Measurements from ENCODE around the gene MYO1E.
"Not testable (repeated sequence)": the region's sequence is repeated elsewhere in the genome, so short reads cannot be mapped to it uniquely, and the experiment has no call there.

The MYO1E gene

DNA sequence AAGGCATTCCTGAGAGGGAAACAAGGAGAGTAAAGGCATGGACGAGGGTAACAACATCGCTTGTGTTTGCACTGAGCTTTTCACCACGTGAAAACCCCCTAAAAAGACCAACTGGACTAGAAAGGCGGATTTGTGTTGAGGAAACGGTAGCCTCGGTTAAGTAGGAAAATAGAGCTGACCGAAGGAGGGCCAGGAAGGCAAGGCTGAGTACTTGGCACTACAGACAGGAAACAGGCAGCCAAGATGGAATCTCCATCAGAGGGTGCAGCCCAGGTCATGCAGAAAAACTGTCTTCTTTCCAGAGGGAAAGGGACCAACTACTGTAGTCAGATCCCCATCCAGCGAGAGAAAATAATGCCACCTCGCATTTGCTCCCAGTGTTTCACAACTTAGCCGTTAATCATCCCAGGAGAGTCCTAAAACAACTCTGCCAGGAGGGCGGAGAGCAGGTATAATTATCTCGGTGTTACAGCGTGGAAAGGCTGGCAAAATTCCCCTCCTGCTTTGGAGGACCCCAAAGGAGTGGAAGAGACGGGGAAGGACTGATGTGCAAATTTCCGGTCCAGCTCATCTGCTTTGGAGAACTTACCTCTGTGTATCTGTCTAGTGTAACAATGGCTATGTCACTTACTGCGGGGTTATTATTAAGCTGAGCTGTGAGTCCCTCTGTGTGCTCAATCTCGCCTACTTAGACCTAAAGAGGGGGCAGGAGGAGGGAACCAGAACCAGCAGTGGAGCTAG lies 77.2 kb downstream of the MYO1E start:
- DNase-seq (ENCODE audit: low read depth in 2 of 2, low spot score in 1 of 2), result no peak

DNA sequence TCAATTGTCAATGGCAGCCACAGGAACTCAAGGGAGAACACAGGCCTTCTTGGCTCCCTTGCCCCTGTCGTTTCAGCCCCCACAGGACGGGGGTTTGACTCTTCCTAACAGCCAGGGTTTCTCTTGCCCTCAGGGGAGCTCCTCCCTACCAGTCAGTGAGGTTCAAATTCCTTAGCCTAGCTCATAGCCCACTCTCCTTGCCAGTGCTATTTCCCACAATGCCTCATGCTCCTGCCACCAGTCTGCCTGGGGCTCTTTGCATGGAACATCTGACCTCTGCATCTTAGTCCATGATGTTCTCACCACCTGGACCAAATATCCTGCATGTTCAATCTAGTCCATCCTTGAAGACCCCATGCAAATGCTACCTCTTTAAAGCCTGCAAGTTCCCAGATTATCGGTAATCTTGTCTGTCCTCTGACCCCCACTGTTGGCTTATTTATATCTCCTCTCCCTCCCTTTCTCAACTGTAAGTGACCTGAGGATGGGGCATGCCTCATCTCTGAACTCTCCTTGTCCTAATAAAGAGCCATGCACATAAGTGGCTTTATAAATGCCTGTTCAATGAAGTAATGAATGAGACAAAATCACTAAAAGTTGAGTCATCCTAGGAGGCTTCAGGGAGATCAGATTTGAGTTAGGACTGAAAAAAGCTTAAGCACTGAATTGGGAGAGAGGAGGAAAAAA lies 78.0 kb downstream of the MYO1E start:
- no peak for DNase-seq (ENCODE audit: low read depth in 2 of 2, low spot score in 1 of 2)

DNA sequence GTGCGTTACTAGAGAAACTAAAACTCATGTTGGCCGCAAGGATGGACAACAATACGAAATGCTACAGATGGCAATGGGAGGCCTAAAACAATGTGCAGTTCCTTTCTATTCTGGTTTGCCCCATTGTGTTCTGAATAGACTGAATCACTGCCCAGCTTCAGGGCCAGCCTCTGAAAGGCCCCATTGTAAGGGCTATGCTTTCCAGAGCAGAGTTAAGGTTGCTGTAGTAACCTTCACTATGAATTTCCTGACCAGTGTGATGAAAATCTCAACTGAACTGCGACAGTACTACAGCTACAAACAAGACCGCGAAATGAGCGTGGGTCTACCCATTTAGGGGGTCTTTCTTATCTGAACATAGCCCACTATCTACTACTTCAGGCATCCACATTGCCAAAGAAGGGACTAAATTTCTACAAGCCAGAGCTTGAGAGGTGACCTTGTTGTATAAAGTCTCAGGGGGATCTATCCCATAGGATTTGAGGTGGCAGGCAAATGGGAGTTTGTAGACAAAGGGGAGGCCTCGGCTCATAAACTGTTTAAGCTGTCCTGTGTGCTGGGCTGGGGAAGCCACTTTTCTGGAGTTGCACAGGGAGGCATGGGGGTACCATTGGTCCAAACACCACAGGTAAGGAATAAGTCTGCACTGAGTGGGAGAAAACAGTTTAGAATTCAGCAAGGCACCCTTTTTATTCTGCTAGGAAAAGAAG lies 80.1 kb downstream of the MYO1E start:
- DNase-seq (ENCODE audit: low read depth in 2 of 2, low spot score in 1 of 2), result no peak

DNA sequence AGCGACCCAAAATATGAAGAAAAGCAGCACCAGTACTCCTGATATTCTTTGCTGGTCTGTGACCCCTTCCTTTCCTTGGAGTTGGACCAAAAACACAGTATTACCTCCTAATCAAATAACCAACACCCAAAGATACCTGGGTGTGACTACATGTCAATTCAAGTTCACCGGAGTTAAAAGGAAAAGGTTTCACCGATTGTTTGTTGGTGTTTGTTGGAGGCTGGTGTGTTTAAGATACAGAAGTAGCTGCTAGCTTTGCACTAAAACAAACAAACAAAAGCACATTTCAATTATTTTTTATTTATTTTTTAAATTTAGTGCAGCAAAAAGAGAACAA lies 81.5 kb downstream of the MYO1E start:
- no peak for DNase-seq (ENCODE audit: low read depth in 2 of 2, low spot score in 1 of 2)

DNA sequence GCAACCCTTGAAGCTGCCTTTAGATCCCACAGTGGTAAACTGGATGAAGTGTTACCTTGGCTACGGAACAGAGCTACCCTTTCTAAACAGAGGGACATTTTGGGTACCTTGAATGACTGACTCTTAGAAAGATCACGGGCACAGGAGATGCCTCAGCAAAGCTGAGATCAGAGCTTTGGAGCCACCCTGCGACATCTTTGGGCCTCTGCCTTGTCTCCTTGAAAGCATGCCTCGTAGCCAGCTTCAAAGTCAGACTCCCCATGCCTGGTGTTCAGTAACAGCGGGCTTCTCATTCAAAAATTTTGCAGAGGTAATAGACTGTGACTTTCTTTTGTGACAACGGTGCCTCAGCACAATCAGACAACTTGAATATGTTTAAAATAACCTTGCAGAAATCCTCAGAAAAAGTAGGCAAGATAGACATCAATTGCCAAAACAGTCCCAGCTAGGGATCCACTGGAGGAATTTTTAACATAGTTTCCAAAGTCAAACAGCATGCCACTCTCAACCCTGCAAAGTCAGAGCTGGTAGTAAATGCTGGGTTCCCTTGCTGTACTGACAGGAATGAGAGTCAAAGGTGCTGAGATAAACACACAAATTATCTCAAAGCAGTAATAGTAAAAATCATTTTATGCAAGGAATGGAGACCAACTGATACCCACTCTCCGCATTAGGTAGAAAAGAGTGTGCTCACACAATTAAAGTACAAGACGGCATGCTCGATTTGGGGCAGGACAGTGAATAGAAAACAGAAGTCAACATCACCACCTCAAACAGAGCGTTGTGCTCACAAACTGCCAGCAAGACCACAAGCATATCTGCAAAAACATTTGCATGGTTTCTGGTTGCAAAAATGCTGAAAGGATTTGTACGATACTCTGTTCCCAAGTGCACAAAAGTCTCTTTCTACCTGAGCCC lies 82.1 kb downstream of the MYO1E start:
- no peak for DNase-seq (ENCODE audit: low read depth in 2 of 2, low spot score in 1 of 2)

DNA sequence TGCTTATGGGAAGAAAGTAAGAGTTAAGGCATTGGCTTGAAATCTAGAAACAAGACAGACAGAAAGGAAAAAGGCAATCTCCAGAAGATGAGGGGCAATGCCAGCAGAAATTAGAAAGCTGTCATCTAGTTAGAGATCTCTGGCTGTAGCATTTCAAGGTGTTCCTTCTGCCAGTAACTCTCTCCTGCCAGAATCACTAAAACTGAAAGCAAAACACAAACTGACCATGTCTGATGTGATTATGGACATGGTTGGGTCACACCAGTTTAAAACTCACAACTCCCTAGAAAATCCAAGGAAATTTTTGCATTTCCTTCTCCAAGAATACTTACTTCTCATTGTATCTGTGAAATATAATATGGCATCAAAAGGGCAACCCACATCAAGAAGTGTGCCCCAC lies 83.1 kb downstream of the MYO1E start:
- DNase-seq (ENCODE audit: low read depth in 2 of 2, low spot score in 1 of 2), result no peak

DNA sequence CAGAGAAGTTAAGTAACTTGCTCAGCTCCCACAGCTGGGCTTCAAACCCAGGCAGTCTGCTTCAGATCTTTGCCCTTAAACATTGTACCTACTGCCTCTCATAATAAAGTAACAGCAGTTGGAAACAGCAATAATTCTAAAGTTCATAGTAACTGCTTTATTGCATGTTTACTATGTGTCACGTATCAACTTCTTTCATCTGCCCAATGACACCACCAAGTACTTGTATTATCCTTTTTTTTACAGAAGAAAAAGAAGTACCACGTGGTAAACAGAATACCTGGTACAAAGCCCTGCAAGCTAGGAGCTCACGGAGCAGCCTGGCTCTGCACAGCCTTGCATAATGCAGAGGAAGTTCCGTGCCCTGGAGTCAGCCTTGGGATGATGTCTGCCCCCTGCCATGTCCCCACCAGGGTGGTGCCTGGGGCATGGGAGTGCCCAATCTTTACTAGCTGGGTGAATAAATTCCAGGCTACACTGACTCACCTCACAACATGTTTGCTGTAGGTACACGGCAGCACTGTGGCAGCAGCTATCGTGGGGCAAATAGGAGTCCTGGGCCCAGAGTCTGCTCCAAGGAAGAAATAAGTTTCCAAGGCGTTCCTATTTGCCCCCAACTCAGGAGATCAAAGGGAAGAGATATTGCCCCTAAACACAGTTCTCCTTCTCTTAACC lies 88.8 kb downstream of the MYO1E start:
- no peak for DNase-seq (ENCODE audit: low read depth in 2 of 2, low spot score in 1 of 2)

DNA sequence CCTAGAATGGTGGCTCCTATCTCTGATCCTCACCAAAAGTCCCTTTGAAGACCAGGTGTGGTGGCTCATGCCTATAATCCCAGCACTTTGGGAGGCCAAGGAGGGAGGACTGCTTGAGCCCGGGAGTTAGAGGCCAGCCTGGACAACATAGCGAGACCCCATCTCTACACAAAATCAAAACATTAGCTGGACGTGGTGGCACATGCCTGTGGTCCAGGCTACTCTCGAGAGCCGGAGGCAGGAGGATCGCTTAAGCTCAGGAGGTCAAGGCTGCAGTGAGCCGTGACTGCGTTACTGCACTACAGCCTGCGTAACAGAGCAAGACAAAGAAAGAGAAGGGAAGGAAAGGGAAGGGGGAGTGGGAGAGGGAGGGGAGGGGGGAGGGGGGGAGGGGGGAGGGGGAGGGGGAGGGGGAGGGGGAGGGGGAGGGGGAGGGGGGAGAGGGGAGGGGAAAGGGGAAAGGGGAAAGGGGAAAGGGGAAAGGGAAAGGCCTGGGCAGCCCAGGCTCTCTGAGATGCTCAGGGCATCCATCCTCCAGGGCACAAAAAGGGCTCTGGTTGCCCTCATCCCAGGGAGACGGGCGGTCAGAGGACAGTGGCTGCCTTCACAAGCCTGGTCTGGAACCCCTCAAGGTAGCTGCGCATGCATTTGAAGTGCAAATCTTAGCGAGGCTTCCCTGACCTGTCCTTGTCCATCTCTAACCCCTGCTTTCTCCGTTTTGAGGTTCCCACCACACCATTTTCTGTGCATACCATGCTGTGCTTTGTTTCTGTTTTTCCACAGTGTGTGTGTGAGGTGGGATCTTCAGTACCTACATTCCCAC lies 89.9 kb downstream of the MYO1E start:
- DNase-seq (ENCODE audit: low read depth in 2 of 2, low spot score in 1 of 2), result no peak

DNA sequence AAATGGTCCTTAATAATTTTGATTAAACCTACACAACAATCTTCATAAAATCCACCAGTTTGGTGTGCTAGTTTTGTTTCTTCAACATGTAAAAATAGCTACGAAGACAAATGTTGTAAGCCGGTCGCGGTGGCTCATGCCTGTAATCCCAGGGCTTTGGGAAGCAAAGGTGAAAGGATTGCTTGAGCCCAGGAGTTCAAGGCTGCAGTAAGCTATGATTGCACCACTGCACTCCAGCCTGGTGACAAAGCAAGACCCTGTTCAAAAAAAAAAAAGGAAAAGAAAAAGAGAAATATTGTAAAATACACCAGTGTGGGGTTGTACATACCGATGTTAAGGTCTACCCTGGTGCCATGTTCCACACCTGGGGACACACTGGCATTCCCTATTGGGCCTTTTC lies 91.0 kb downstream of the MYO1E start:
- DNase-seq (ENCODE audit: low read depth in 2 of 2, low spot score in 1 of 2), result no peak

DNA sequence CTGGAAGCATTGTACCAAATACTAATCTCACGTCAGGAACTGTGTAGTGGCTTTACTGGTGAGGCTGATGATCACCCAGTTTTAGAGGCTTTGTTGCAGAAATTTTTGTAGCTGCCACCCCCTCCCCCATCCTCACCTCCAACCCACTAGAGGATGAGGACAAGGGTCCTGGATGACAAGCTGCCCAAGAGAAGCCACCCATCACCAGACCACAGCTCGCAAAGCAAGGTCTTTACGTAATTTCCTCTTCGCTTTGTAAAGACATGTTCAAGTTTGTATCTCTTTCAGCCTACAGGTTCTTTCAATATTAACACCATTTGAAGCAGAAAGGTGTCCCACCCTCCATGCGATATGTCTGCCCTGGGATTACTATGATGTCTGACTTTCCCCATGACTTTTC lies 91.8 kb downstream of the MYO1E start:
- no peak for DNase-seq (ENCODE audit: low read depth in 2 of 2, low spot score in 1 of 2)

DNA sequence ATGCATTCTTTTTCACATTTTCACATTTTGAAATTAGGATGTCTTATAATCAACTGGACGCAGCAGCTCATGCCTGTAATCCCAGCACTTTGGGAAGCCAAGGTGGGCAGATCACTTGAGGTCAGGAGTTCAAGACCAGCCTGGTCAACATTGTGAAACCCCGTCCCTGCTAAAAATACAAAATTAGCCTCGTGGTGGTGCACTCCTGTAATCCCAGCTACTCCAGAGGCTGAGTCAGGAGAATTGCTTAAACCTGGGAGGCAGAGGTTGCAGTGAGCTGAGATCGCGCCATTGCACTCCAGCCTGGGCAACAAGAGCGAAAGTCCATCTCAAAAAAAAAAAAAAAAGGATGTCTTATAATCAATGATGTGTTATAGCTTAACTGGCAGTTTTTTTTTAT lies 92.4 kb downstream of the MYO1E start:
- DNase-seq (ENCODE audit: low read depth in 2 of 2, low spot score in 1 of 2), result not testable (repeated sequence)

DNA sequence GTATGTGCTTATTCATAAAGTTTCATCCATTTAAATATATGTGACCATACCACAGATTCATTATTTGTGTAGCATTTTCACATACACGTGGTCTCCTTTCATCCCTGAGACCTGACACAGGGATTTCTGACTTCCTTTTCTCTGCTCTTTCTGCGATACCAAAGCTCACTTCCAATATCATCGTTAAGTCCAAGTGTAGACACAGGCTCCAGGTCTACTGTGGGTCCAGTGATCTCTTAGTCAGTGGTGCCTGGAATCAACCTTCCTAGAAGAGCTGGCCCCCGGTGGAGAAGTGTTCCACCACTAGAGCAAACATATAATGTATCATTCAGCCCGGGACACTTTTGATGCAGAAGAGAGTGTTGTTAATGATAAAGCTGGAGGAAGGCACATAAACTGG lies 93.6 kb downstream of the MYO1E start:
- no peak for DNase-seq (ENCODE audit: low read depth in 2 of 2, low spot score in 1 of 2)

DNA sequence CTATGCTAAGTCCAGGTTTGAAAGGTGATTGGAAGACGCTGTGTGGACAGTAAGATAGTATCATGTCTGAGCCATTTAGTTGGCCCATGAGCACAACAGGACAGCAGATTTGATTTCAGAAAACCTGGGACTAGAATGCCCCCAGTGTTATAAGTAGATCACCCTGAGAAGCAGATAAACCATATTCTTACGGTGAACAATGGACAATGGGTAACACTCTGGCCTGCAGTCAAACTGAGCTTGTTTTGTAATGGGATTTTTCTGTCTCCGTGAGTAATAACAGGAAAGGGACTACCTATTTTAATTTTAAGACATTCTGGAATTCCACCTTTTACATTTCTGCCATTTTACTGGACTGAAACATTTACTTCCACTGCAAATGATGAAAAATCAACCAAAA lies 94.6 kb downstream of the MYO1E start:
- no peak for DNase-seq (ENCODE audit: low read depth in 2 of 2, low spot score in 1 of 2)

DNA sequence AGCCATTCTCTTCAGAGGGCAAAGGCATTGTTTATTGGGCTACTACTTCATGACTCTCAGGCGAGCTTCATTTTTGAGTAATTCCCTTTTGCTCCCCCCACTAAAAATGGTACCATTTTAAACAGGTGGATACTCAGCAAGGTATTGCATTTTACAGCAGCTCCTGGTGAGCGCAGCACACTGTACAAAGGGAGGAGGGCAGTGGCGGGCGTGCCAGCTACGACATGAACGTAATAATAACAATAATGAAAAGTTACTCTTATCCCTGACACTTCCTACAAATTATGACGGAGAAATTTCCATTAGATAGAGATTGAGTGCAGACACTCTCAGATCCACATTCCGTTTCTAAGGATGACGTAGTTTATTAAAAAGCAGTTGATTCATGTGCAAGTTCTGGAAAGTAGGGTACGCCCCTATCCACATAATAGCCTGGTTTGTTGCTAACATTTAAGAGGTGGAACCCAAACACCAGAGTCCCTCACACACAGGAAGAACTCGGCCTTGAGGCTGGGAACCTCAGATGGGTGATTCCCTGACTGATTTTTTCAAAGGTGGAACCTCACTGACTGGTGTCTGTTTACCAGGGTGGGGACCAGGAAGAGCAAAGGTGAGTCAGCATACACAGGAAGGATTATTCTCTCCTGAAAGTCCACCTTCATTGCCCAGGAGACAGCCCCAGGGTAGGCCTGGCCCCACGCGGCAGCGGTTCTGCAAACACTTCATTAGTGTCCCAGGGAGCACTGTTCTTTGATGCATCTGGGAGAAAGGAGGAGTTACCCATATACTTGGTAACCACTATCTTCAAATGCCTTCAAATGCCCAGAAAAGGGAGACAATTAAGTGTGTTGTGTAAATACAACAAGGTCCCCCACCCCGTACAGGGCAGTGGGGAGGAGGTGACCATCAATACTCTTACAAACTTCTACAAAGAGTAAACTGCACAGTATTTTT lies 96.2 kb downstream of the MYO1E start:
- no peak for DNase-seq (ENCODE audit: low read depth in 2 of 2, low spot score in 1 of 2)

DNA sequence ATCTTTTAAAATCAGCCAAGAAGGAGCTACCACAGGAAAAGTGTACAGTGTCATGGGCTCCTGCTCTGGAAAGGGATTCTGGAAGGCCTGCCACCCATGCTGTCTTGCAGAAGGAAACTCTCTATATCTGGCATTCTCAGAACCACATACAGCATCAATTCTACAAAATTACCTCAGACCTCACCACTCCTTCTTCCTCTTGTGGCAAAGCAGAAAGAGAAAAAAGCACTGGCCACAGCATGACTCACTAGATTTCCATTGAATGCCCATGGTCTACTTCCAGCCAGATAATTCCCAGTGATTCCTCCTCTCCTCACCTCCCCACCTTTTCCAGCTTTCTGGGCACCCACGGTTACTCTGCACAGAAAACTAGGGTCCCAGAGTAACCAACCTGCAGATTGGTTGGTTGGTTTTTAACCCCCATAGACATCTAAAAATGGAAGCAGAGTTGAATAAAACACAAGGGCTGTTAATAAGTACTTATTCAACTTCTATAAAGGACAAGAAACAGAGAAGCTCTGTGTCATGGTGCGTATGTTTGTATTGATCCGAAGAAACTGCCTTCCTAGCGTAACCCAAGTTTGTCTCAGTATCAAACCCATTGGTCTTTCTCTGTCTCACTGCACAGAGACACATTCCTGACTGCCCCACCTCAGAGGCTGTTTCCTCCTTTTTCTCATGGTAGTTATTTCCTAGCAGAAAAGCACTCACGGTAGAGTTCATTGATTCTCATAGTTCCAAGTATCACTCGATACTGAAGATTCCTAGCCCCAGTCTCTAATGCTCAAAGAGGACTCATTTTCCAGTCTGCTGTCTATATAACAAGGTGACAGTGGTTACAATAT lies 98.3 kb downstream of the MYO1E start:
- DNase-seq (ENCODE audit: low read depth in 2 of 2, low spot score in 1 of 2), result no peak

DNA sequence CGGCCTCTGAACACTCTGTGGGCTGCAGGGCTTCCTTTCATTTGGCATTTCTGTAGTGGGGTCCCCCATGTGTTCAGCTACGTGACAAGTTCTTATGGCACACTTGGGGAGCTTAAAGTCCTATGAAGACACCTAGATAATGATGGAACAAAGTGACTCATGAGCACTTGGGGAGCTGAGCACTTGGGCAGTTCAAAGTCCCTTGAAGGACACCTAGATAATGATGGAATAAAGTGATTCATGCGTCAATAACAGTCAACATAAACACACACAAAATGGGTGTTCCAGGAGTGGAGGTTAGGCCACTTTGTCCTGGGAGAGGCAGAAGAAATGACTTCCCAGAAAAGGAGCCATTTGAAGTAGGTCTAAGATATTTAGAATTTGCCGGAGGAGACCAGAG lies 99.4 kb downstream of the MYO1E start:
- DNase-seq (ENCODE audit: low read depth in 2 of 2, low spot score in 1 of 2), result no peak

DNA sequence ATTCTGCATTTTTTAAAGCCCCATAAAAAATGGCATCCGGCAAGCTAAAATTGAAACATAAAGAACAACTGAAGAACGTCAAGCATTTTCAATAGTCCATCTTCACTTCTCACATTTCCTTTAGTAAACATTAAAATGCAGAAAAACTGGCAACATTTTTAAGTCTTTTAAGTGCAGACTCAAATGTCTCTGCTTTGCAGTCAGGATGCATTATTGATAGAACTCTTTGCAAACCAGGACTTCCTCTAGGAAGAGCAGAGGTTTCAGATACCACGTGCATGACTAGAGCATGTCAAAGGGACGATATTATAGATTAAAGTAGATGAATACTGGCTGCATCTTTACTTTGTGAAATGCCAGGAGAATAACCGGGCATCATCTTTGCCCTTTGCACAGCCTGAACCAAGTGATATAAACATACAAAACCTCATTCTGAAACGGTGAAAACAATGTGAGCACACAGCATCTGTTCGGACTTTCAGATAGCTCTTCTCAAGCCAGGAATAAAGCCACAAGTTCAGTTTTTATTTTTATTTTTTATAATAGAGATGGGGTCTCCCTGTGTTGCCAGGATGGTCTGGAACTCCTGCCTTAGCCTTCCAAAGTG lies 101.0 kb downstream of the MYO1E start:
- DNase-seq (ENCODE audit: low read depth in 2 of 2, low spot score in 1 of 2), result no peak
